HepG2 (cell line): ENCODE data around the gene WDR83. TPM values are rescaled to one million over a fixed set of nuclear protein-coding genes. Genes with fewer than 3 reads are reported as not detected.

Experiments used
- CBFB ChIP-seq: sonication (generic); formaldehyde crosslinking; IDR thresholded peaks from 2 replicates; pipeline ENCODE4 v1.4.0; 2020; ENCODE audit warnings: missing genetic modification reagents
- FOSL2 ChIP-seq: sonication (generic); formaldehyde crosslinking; IDR thresholded peaks from 2 replicates; pipeline ENCODE4 v1.4.0; 2020; ENCODE audit warnings: missing genetic modification reagents
- HINFP ChIP-seq: sonication (generic); formaldehyde crosslinking; IDR thresholded peaks from 2 replicates; pipeline ENCODE4 v1.4.0; 2020; ENCODE audit warnings: low read depth, mild to moderate bottlenecking, missing genetic modification reagents
- MAZ ChIP-seq, 2 experiments: sonication (generic) in 1 of 2; formaldehyde crosslinking in 1 of 2; IDR thresholded peaks; 2 replicates each; pipeline versions ENCODE4 v1.5.0 to v1.6.1; 2012 to 2020; ENCODE audit warnings: low read depth in 2 of 2, mild to moderate bottlenecking in 2 of 2, borderline replicate concordance in 1 of 2, improper control_type of control experiment in 1 of 2, low read length in 1 of 2, missing genetic modification reagents in 1 of 2, moderate library complexity in 1 of 2
- NFAT5 ChIP-seq: sonication (generic); formaldehyde crosslinking; IDR thresholded peaks from 2 replicates; pipeline ENCODE4 v1.4.0; 2020; ENCODE audit warnings: missing genetic modification reagents
- RORA ChIP-seq: sonication (generic); formaldehyde crosslinking; IDR thresholded peaks from 2 replicates; pipeline ENCODE4 v1.5.0; 2020; ENCODE audit warnings: mild to moderate bottlenecking, missing genetic modification reagents, moderate library complexity
- SNRNP70 ChIP-seq: fragments of 200-400 bp; formaldehyde crosslinking; IDR thresholded peaks from 2 replicates; pipeline ENCODE4 v1.6.1; 2017; ENCODE audit warnings: mild to moderate bottlenecking, low read depth, low read length, moderate library complexity
- TGIF2 ChIP-seq: IDR thresholded peaks from 2 replicates; pipeline ENCODE4 v1.6.1; 2016; ENCODE audit warnings: control low read depth, missing compliant biosample characterization
- ZNF362 ChIP-seq: sonication (generic); formaldehyde crosslinking; IDR thresholded peaks from 2 replicates; pipeline ENCODE4 v1.4.0; 2020; ENCODE audit warnings: missing genetic modification reagents, mild to moderate bottlenecking, borderline replicate concordance
- ZNF432 ChIP-seq: sonication (generic); formaldehyde crosslinking; IDR thresholded peaks from 2 replicates; pipeline ENCODE4 v1.5.0; 2020; ENCODE audit warnings: missing genetic modification reagents, mild to moderate bottlenecking, borderline replicate concordance
- ZNF577 ChIP-seq: sonication (generic); formaldehyde crosslinking; IDR thresholded peaks from 2 replicates; pipeline ENCODE4 v1.4.0; 2020; ENCODE audit warnings: mild to moderate bottlenecking, low read depth, missing genetic modification reagents, borderline replicate concordance
- ZNF747 ChIP-seq: sonication (generic); formaldehyde crosslinking; IDR thresholded peaks from 2 replicates; pipeline ENCODE4 v1.8.1; 2023; ENCODE audit warnings: missing genetic modification reagents, mild to moderate bottlenecking, borderline replicate concordance
- ZNF883 ChIP-seq: sonication (generic); formaldehyde crosslinking; IDR thresholded peaks from 2 replicates; pipeline ENCODE4 v1.5.1; 2020; ENCODE audit warnings: mild to moderate bottlenecking, missing genetic modification reagents; ENCODE audit errors: not compliant biosample characterization
- polyA plus RNA-seq, 8 experiments: library from polyadenylated mRNA; depleted of rRNA in 3 of 8; stranded (reverse) in 7 of 8; unstranded in 1 of 8; fragments of >200 nt; fragmentation: Illumina TruSeq in 4 of 8; extraction: Trizol in 4 of 8; gene quantifications; 2 replicates each; pipeline versions ENCODE4 v1.2.1 to v1.2.3, GENCODE V29; 2011 to 2016; ENCODE audit warnings: low read depth in 4 of 8, missing spikeins in 1 of 8, mixed read lengths in 1 of 8; ENCODE audit not compliant: insufficient read depth in 1 of 8
- total RNA-seq, 5 experiments: library from RNA; depleted of rRNA; stranded (reverse); fragments of >200 nt; fragmentation: Illumina TruSeq; extraction: Trizol; gene quantifications; 2 replicates each; pipeline ENCODE4 v1.2.3, GENCODE V29; 2016; ENCODE audit warnings: low read depth in 1 of 5
- TF ChIP-seq, protein P1 (sequence below): IDR thresholded peaks from 2 replicates; pipeline ENCODE4 v1.6.1; 2016; ENCODE audit warnings: mild to moderate bottlenecking
- TF ChIP-seq, protein P2 (sequence below): IDR thresholded peaks from 2 replicates; pipeline ENCODE4 v1.6.1; 2016; ENCODE audit warnings: low read depth

The WDR83 gene
- total and polyA plus RNA-seq, 2 of the 13 experiments (the other 11 are each of a cell fraction or from before 2014, with no cell fraction given): 4.5 to 10.7 TPM

DNA sequence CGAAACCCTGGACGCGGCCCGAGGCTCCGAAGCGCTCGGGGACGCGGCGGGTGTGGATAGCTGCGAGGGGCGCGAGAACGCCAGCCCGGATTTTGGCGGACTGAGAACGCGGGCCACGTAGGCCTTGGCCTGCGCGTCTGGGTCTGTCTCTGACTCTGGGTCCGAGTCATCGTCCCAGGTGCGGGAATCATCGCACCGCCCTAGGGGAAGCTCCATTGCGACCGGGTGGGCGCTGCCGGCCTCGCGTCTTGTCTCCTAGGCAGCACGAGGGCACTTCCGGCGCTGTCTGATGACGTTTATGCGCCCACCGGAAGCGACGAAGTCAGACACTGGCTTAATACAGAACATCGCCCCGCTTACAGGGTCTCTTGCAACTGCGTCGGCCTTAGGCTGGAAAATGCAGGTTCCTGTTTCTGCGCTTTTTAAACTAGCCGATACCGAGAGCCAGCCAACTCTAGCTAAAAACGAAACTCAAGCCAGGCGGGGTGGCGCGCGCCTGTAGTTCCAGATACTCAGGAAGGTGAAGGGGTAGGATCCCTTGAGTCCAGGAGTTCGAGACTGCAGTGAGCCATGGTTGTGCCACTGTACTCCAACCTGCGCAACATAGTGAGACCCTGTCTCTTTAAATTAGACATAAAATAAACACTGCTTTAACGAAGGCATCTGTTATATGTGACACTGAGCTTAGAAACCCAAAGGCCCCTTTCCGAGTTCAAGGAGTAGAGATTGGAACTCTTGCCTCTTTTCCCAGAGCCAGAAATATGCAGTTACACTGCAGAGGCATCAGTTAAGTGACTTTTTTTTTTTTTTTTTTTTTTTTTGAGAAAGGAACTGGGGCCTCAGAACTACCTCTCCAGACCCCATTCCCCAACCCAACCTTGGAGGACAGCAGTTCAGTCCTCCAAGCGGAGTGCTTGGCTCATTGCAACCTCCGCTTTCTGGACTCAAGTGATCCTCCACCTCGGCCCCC is 30.0 kb downstream of the WDR83 start, which contains the start of gene FBXW9 (continued):
- TF ChIP-seq ZNF747 (CRISPR knock-in tag) (peak; percentile 82; the same call in 1 of the 2 replicates), NFAT5 (CRISPR knock-in tag) (no peak), ZNF883 (CRISPR knock-in tag) (peak; percentile 81), RORA (no peak), CBFB (0 out of 2 replicates have a peak, but pooled peaks have one; percentile 70), ZNF432 (CRISPR knock-in tag) (no peak), ZNF362 (CRISPR knock-in tag) (peak; percentile 51; the same call in 1 of the 2 replicates), HINFP (CRISPR knock-in tag) (no peak), TGIF2 (CRISPR knock-in tag) (peak; percentile 62; the same call in 1 of the 2 replicates), FOSL2 (CRISPR knock-in tag) (peak; percentile 45), ZNF577 (CRISPR knock-in tag) (no peak), SNRNP70 (no peak), MAZ (IDR thresholded peaks at IDR 0.05; ENCODE audit: borderline replicate concordance, low read depth, low read length) (no peak), MAZ (CRISPR knock-in tag; IDR thresholded peaks at IDR 0.05; ENCODE audit: low read depth) (peak; percentile 49; the same call in 1 of the 2 replicates)
- TF ChIP-seq, protein P1, sequence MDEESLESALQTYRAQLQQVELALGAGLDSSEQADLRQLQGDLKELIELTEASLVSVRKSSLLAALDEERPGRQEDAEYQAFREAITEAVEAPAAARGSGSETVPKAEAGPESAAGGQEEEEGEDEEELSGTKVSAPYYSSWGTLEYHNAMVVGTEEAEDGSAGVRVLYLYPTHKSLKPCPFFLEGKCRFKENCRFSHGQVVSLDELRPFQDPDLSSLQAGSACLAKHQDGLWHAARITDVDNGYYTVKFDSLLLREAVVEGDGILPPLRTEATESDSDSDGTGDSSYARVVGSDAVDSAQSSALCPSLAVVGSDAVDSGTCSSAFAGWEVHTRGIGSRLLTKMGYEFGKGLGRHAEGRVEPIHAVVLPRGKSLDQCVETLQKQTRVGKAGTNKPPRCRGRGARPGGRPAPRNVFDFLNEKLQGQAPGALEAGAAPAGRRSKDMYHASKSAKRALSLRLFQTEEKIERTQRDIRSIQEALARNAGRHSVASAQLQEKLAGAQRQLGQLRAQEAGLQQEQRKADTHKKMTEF (CRISPR knock-in tag): peak; percentile 76
- TF ChIP-seq, protein P2, sequence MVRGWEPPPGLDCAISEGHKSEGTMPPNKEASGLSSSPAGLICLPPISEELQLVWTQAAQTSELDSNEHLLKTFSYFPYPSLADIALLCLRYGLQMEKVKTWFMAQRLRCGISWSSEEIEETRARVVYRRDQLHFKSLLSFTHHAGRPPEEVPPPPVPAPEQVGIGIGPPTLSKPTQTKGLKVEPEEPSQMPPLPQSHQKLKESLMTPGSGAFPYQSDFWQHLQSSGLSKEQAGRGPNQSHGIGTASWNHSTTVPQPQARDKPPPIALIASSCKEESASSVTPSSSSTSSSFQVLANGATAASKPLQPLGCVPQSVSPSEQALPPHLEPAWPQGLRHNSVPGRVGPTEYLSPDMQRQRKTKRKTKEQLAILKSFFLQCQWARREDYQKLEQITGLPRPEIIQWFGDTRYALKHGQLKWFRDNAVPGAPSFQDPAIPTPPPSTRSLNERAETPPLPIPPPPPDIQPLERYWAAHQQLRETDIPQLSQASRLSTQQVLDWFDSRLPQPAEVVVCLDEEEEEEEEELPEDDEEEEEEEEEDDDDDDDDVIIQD (CRISPR knock-in tag): no peak
